ENCODE measurements around the gene TTN. TPM values are rescaled to one million over a fixed set of nuclear protein-coding genes. Genes with fewer than 3 reads are reported as not detected.

Gene TTN
- total and polyA plus RNA-seq, 2 of the 8 experiments (the other 6 are each of a cell fraction or from before 2014, with no cell fraction given) = 0.30 to 9.7 TPM

- ChIA-PET CTCF (ENCODE audit: partially characterized antibody) (interaction anchor here (0.6 to 2.6 kb wide), 3 partner anchors 8 to 13 kb away, joined by 3 to 8 read pairs (median 3); no protein-coding TSS in a partner anchor), POLR2A (ENCODE audit: partially characterized antibody) (no interaction called here)
- no peak overlapping the region for H2BK5ac ChIP-seq (ENCODE audit: low read depth, low read length)
- H3K4ac ChIP-seq (replicated peaks; ENCODE audit: insufficient read length, low read depth, low read length) = no peak overlapping the region
- H2AFZ ChIP-seq (ENCODE audit: low read length) = no peak overlapping the region
- H3K23ac ChIP-seq (ENCODE audit: insufficient read length) = no peak overlapping the region
- H3K18ac ChIP-seq (ENCODE audit: extremely low read depth, low read length) = no peak overlapping the region
- H3K56ac ChIP-seq (replicated peaks; ENCODE audit: insufficient read length, low read depth, low read length) = no peak overlapping the region
- no peak overlapping the region for H2BK15ac ChIP-seq (ENCODE audit: low read length)
- H2BK120ac ChIP-seq (replicated peaks; ENCODE audit: low read depth, low read length) = no peak overlapping the region
- no peak overlapping the region for H2BK20ac ChIP-seq (ENCODE audit: low read length)
- no peak overlapping the region for H3K27ac ChIP-seq (ENCODE audit: low read depth, low read length)
- 0 out of 8 replicates have a peak, but pooled peaks cover 0 to under 1% (median 0%) of the 10 kb centered on the region in 4 experiments for H3K36me3 ChIP-seq (ENCODE audit: control insufficient read depth in 2 of 4, insufficient read depth in 4 of 4, low read length in 3 of 4)
- H3K23me2 ChIP-seq (ENCODE audit: low read depth, low read length) = no peaks in the 10 kb centered on the region
- no peaks in the 10 kb centered on the region for H3K79me2 ChIP-seq (ENCODE audit: control insufficient read depth in 1 of 2, insufficient read depth in 2 of 2, low read length in 2 of 2)
- no peak overlapping the region for H4K91ac ChIP-seq (replicated peaks; ENCODE audit: insufficient read length, low read length)
- TF ChIP-seq RXRA (IDR thresholded peaks at IDR 0.05; ENCODE audit: insufficient read depth, low read depth, low read length) (no peak), HDAC2 (IDR thresholded peaks at IDR 0.05; ENCODE audit: borderline replicate concordance in 1 of 2, low read depth in 2 of 2, low read length in 2 of 2) (no peak), CREB1 (IDR thresholded peaks at IDR 0.05) (no peak), EZH2 (IDR thresholded peaks at IDR 0.05; ENCODE audit: low read depth, low read length, severe bottlenecking) (no peak), RAD21 (IDR thresholded peaks at IDR 0.05 in 1 of 2, conservative IDR thresholded peaks at IDR 0.05 in 1 of 2; ENCODE audit: low read depth in 2 of 2, low read length in 2 of 2) (no peak), YY1 (IDR thresholded peaks at IDR 0.05; ENCODE audit: low read depth, low read length) (no peak)
- no peaks in the 10 kb centered on the region for H3K79me1 ChIP-seq (ENCODE audit: low read depth, low read length)
- no peaks in the 10 kb centered on the region for H3K27me3 ChIP-seq (replicated peaks in 1 of 4; ENCODE audit: control insufficient read depth in 3 of 4, extremely low read depth in 1 of 4, insufficient read depth in 3 of 4, low read length in 3 of 4)
- DNase-seq (ENCODE audit: low read depth in 1 of 2, low spot score in 2 of 2) (no peak), FAIRE-seq (no peak)
- H2AK5ac ChIP-seq (ENCODE audit: low read depth, low read length) = no peak overlapping the region
- no peaks in the 10 kb centered on the region for H4K20me1 ChIP-seq (replicated peaks in 1 of 2; ENCODE audit: control insufficient read depth in 1 of 2, insufficient read depth in 2 of 2, low read length in 2 of 2)
- no peak overlapping the region for H4K5ac ChIP-seq (ENCODE audit: insufficient read length, low read depth, low read length)
- 84% methylated on average over 2 of the region's 2 CpGs; no CpG with 5 or more reads in 1 of the 2 experiments for WGBS, 2 experiments (ENCODE audit: extremely low coverage in 1 of 2, insufficient coverage in 1 of 2, insufficient read length in 1 of 2, insufficient replicate concordance in 2 of 2, low coverage in 1 of 2, low lambda C conversion rate in 2 of 2, missing lambda C conversion rate in 1 of 2)
- H3K4me1 ChIP-seq (replicated peaks in 1 of 4; ENCODE audit: control insufficient read depth in 3 of 4, insufficient read depth in 4 of 4, low read length in 3 of 4) = peaks cover 0 to 3% (median 0%) of the 10 kb centered on the region in 4 experiments; a peak in 2 of 7 replicates
- H3K9ac ChIP-seq (replicated peaks in 1 of 4; ENCODE audit: extremely low read depth in 1 of 4, low read depth in 3 of 4, low read length in 3 of 4) = no peak overlapping the region
- H3K9me3 ChIP-seq (ENCODE audit: insufficient read depth in 2 of 2, low read depth in 1 of 2, low read length in 1 of 2) = no peaks in the 10 kb centered on the region
- H3K4me2 ChIP-seq (ENCODE audit: insufficient read depth in 1 of 2, low read depth in 2 of 2, low read length in 2 of 2) = no peak overlapping the region
- no peak overlapping the region for H3K4me3 ChIP-seq (ENCODE audit: extremely low read depth in 1 of 4, insufficient read depth in 2 of 4, low read depth in 3 of 4, low read length in 4 of 4)
- H2BK12ac ChIP-seq (ENCODE audit: low read depth, low read length) = no peak overlapping the region
- no peak overlapping the region for H4K8ac ChIP-seq (ENCODE audit: extremely low read depth, insufficient read depth, low read length)
- H3K14ac ChIP-seq (ENCODE audit: insufficient read length) = no peak overlapping the region
Observed at GRCh38 chr2:178508646-178509045, 298.6 kb downstream of the TTN start.

All from H1 (cell line).